Kidney glomerular epithelial cell (primary cell): ENCODE data around the gene F10.
"Not testable (repeated sequence)": the region's sequence is repeated elsewhere in the genome, so short reads cannot be mapped to it uniquely, and the experiment has no call there.

Experiments
- DNase-seq: peaks from one replicate; lab custom pipeline; 2025; lab: John Stamatoyannopoulos, UW

F10 gene

DNA sequence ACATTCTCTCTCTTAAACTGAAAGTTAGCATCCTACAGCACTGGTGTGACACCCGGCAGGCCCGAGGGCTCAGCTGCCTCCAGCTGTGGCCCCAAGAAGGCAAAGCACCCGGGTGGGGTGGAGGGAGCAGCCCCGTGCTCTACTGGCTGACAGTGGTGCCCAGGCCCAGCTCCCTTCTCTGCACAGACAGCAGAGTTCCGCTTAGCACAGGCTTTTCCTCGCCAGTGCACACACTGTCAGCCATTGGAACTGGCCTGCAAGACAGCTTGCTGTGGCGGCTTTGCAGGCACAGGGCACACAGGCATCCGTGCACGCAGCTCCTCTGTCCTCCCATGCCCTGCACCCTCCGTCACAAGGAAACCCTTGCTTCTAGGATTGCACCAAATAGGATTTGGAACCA lies 20.3 kb upstream of the F10 start:
- DNase-seq = not testable (repeated sequence)

DNA sequence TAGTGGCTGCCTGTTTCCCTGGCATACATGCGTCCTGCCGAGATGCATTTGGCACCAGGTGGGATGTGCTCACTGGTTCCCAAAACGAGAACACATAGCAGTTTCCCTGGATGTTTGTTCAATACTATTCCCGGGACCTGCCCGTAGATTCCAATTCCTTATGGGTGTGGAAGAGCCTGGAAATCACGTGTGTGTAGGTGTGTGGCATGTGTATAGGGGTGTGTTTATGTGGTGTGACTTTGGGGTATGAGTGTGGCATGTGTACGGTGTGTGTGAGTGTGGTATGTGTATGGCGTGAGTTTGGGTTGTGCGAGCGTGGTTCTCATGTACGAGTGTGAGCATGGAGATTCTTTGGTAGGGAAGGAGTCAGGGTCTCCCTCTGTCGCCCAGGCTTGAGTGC lies 19.9 kb upstream of the F10 start:
- DNase-seq = no peak

DNA sequence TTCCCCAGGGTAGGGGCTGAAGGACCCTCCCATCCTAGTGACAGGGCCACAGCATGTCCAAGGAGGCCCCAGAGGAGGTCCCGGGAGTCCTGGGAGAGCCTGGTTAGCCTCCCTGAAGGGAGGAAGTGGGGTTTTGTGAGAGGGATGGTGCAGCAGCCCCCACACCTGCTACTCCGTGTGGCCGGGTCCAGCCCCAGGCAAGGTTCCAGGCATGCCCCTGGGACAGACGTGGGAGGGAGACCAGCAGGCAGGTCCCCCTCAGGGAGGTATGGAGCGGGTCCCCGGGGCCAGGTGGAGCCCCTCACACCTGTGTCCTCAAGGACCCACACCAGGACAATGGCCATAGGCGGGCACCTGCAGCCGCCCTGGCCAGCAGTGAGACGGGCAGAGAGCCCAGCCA lies 19.0 kb upstream of the F10 start:
- no peak for DNase-seq

DNA sequence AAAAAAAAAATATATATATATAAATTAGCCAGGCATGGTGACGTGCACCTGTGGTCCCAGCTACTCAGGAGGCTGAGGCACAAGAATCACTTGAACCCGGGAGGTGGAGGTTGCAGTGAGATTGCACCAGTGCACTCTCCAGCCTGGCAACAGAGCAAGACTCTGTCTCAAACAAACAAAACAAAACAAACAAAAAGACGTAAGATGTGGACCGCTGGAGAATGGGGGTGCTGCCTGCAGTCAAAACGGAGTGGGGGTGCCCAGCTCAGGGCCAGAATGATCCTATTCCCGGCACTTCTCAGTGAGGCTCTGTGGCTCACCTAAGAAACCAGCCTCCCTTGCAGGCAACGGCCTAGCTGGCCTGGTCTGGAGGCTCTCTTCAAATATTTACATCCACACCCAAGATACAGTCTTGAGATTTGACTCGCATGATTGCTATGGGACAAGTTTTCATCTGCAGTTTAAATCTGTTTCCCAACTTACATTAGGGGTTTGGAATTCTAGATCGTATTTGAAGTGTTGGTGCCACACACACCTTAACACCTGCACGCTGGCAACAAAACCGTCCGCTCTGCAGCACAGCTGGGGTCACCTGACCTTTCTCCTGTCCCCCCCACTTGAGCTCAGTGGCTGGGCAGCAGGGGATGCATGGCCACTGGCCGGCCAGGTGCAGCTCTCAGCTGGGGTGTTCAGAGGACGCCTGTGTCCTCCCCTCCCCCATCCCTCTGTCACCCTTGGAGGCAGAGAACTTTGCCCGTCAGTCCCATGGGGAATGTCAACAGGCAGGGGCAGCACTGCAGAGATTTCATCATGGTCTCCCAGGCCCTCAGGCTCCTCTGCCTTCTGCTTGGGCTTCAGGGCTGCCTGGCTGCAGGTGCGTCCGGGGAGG lies 17.3 kb upstream of the F10 start, which contains the start of gene F7:
F7 (plus strand) TSS at position 760 of the 889 bp plus-strand sequence; CDS start at position 811, 51 bp downstream.
- DNase-seq = no peak

DNA sequence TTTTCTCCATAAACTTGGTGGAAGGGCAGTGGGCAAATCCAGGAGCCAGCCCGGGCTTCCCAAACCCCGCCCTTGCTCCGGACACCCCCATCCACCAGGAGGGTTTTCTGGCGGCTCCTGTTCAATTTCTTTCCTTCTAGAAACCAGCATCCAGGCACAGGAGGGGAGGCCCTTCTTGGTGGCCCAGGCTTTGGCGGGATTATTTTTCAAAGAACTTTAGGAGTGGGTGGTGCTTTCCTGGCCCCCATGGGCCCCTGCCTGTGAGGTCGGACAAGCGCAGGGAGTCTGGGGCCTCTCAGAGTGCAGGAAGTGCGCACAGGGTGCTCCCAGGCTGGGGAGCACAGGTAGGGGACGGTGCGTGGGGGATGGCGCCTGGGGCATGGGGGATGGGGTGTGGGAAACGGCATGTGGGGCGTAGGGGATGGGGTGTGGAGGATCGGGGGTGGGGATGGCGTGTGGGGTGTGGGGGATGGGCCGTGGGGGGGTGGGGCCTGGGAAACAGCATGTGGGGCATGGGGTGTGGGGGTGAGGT lies 16.6 kb upstream of the F10 start:
- no peak for DNase-seq

DNA sequence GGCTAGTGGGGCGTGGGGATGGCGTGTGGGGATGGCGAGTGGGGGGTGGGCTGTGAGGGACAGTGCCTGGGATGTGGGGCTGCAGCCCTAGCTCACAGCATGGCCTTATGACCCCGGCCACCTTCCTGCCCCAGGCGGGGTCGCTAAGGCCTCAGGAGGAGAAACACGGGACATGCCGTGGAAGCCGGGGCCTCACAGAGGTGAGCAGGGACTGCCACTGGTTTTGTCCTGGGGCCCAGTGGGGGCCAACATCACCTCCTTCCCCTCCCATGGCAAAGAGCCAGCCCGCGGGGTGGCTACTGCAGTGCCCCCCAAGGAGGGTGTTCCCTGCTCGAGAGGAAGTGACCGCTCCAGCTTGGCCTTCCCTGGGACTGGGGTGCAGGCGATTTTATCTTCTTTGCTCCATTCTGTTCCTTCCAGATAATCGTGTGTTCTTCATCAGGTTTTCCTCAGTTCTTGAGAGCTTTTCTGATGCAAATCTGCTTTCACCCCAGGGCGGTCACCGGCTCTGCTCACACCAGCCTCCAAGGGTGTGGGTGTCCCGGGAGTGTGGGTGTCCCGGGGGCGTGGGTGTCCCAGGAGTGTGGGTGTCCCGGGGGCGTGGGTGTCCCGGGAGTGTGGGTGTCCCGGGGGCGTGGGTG lies 15.8 kb upstream of the F10 start:
- DNase-seq = no peak

DNA sequence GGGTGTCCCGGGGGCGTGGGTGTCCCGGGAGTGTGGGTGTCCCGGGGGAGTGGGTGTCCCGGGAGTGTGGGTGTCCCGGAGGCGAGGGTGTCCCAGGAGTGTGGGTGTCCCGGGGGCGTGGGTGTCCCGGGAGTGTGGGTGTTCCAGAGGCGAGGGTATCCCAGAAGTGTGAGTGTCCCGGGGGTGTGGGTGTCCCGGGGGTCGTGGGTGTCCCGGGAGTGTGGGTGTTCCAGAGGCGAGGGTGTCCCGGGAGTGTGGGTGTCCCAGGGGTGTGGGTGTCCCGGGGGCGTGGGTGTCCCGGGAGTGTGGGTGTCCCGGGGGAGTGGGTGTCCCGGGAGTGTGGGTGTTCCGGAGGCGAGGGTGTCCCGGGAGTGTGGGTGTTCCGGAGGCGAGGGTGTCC lies 14.1 kb upstream of the F10 start:
- not testable (repeated sequence) for DNase-seq

DNA sequence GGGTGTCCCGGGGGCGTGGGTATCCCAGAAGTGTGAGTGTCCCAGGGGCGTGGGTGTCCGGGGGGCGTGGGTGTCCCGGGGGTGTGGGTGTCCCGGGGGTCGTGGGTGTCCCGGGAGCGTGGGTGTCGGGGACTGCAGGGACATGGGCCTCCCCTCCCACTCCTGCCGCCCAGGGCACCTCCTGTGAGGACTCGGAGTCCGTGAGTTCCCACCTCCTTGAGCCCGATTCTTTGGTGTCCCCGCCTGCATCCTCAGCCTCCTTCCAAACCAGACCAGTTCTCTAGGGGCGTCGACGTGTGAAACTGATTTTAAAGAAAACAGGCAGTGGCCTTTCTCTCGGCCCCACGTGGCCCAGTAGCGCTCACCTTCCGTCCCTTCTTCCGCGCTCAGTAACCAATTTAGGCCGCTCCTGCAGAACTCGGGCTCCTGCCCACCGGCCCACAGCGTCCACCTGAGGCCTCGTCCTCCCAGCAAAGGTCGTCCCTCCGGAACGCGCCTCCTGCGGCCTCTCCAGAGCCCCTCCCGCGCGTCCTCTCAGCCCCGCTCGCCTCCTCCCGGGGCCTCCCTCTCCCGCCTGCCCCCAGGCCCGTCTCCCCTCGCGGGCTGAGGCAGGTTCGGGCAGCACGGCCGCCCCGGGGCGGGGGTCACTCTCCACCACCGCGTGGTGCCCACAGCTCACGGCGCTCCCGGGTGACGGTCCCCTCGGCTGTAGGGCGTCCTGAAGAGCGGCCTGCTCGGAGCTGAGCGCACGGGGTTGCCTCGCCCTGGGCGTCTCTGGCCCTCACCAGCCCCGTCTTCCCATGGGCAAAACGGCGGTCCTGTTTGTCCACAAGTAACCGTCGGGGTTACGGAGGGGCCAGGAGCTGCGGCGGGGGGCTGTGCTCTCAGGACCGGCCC lies 13.2 kb upstream of the F10 start:
- DNase-seq = no peak

DNA sequence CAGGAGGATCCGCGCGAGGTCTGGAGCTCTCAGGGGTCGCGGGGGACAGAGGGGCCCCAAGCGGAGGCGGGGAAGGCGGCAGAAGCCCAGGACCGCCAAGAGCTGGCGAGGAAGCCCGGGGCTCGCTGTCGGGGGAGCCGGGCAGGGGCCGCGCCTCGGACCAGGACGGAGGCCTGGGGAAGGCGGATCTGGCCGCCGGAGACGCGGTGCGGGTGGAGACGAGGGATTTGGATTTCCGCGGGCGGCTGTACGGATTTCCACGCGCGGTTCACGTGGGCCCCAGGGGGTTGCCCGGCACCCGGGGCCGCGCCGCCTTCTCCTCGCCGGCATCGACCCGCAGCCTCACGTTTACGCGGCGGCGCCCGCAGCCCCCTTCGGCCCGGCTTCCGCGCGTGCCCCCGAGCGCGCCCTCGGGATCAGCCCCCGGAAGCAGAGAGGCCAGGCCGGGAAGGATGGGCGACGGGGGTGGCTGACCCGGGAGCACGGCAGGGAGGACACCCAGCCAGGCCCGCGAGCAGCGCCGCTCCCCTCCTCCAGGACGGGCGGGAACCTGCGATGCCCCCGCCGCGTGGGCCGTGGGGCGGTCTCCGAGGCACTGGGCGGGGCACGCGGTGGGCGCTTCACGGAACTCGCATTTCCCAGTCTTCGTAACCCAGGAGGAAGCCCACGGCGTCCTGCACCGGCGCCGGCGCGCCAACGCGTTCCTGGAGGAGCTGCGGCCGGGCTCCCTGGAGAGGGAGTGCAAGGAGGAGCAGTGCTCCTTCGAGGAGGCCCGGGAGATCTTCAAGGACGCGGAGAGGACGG lies 12.3 kb upstream of the F10 start:
- DNase-seq = no peak

DNA sequence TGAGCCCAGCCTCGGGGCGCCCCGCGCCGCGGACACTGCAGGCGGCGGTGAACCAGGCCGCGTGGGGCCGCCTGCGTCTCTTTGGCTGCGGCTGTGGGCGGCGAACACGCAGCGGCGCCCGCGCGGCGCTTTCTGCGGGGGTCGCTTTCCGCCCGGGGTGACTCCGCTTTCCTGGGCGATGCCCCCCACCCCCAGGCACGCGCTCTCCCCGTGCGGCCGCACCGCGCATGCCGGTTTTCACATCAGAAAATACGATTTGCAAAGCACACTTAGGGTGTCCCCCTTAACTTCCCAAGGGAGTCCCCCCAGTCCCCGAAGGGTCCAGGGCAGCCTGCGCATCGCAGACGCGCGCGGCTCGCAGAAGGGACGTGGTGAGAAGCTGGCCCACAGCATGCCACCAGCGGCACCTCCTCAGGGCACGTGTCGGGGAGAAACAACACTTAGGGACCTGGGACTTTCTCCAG lies 11.7 kb upstream of the F10 start:
- DNase-seq = no peak

DNA sequence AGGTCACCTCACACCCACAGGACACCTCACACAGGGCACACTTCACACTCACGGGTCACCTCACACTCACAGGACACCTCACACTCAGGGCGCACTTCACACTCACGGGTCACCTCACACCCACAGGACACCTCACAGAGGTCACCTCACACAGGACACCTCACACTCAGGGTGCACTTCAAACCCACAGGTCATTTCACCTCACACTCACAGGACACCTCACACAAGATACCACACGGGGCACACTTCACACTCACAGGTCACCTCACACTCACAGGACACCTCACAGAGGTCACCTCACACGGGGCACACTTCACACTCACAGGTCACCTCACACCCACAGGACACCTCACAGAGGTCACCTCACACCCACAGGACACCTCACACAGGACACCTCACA lies 10.8 kb upstream of the F10 start:
- DNase-seq = not testable (repeated sequence)

DNA sequence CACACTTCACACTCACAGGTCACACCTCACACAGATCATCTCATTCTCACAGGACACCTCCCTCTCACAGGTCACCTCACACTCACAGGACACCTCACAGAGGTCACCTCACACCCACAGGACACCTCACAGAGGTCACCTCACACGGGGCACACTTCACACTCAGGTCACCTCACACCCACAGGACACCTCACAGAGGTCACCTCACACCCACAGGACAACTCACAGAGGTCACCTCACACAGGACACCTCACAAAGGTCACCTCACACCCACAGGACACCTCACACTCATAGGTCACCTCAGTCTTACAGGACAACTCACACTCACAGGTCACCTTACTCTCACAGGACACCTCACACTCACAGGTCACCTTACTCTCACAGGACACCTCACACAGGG lies 10.1 kb upstream of the F10 start:
- DNase-seq = not testable (repeated sequence)

DNA sequence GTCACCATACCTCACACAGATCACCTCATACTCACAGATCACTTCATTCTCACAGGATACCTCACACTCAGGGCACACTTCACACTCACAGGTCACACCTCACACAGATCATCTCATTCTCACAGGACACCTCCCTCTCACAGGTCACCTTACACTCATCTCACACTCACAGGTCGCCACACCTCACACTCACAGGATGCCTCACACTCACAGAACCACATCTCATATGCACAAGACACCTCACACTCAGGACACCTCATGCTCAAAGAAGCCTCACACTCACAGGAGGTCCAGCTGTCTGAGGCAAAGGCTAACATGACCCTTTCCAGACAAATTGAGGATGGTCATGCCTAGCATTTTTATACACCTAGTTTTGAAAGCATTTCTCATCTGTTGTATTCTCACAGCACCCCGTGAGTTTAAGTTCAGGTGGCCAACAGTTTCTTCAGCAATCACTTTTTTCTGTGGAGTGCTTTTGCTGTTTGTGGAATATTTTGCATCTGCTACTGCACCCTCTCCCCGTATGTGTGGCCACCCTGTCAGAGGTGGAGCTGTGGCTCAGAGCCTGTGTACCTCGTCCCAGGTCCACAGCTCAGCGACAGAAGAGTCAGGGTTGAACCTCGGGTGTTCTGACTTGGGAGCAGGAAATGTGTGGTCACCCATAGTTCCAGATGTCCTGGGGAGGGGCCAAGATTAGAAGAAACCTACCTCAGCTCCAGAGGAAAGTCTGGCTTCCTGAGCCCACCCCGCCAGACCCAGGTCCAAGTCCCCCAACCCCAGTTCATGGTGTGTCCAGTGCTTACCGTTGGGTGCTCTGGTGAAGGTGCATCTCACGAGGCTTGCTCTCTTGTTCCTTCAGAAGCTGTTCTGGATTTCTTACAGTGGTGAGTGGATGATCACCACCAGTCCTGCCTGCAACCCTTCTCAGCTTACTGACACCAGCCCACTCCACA lies 9.4 kb upstream of the F10 start:
- DNase-seq = no peak

DNA sequence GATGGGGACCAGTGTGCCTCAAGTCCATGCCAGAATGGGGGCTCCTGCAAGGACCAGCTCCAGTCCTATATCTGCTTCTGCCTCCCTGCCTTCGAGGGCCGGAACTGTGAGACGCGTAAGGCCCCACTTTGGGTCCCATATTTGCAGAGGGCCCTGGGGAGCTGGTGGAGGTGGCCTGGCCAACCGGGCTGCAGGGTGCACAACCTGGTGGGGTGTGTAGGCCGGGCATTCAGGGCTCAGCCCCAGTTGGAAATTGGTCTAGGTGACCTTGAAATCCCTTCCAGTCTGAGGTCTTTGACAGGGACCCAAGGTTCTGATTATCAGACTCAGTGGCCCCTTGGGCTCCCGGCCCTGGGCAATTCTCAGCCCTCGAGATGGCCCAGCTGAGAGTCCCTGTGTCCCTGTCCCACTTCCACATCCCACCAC lies 8.7 kb upstream of the F10 start:
- no peak for DNase-seq

DNA sequence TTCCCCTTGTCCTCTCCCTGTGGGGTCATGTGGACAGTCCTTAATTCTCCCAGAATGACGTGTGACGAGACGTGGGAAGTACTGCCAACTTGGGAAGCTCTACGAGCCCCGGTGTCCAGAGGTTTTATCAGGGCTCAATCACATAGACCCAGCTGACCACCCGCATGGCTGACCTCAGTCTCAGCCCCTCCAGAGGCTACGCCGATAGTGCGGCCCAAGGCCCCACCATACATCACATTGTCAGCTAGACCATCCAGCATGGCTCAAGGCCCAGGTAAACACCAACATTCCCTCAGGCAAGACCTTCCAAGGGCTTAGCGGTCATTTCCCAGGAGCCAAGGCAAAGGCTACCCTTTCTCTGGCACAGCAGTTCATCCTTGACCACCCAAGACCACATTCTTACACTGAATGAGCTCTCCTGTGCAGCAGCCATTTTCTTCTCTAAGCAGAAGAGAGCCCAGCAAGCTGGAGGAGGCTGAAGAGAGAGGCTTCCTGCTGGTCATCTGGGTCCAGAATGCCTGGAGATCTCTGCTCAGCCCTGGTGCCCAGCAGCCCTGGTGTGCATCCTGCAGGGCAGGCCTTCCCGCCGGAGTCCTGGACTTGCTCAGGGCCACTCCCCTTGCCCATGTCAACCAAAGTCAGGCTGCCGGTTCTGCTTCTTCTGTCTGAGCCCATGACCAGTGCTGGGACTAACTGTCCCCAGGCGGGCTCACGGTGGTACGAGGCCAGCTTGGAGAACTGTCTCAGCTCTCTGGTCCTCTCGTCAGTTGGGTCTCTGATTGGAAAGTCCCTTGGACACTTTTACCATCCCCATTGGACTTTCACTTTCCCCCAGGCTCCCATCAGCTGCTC lies 7.9 kb upstream of the F10 start:
- no peak for DNase-seq

DNA sequence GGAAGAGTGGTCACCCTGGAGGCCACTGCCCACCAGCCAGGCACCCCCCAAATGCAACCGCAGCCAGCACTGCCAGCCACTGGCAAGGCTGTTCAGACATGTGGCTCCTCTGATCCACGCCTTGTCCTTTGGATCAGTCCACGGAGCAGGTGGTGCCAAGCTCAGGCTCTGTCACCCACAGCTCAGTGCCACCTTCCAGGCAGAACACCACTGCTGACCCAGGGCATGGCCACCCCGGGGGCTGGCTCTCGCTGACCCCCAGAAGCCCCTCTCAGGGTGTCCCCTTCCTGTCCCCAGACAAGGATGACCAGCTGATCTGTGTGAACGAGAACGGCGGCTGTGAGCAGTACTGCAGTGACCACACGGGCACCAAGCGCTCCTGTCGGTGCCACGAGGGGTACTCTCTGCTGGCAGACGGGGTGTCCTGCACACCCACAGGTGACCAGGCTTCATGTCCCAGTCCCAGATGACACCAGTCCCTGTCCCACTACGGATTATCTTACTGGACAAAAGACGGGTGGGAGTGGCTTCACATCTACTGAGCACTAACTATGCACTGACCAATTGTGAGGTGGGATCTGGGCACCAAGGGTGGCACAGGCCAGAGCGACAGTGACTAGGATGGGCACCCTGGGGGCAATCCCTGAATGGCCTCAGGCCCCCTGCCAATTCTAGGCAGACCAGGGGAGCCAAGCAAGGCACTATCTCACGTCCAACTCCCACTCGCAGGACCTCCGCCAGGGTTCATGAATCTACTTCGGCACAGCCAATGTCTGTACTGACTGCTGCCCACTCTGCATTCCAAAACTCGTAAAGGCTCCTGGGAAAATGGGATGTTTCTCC lies 7.0 kb upstream of the F10 start:
- DNase-seq = no peak

DNA sequence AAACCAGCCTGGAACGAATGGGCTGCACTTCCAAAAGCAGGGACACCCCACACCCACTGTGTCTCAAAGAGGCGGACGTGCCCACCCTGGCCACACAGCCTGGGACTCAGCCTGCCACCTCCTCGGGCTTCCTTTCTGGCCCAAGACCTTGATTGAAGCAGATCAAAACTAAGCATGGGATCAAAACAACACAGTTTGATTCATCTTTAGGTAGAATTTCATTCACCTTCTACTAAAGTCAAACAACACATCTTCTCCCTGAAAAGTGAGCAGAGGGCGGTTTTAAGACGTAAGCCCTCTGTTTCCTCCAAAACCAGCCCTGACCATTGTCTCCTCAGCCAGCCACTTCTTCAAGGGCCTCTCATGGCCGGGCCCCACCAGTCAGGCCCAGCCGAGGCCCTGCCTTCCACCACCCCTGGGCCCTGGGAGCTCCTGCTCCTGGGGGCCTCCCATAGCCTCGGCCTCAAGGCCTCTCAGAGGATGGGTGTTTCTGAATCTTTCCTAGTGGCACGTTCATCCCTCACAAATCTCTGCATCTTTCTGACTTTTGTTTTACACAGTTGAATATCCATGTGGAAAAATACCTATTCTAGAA lies 6.3 kb upstream of the F10 start:
- no peak for DNase-seq

DNA sequence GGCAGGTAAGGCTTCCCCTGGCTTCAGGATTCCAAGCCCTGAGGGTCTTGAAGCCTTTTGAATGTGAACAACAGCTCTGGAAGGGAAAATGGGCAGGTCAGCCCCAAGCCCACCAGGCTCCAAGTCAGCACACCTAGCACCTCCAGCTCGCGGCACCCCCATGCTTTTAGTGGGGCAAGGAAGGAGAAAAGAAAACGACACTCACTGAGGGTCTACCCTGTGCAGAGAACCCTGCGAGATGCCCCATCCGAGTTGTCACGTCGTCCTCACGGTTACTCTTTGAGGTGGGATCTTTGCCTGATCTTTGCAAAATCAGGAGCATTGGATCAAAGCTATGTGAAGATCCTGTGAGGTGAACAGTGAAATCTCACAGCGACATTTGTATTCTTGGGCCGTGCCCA lies 5.7 kb upstream of the F10 start:
- no peak for DNase-seq
